Left ventricle myocardium superior (tissue), 1 donor: ENCODE results near the gene CADM2. TPM values are rescaled to one million over a fixed set of nuclear protein-coding genes. Genes with fewer than 3 reads are reported as not detected.

Source experiments
- ATAC-seq: fragments of 200-7000 bp; cut with Tn5 transposase; one replicate; pipeline ENCODE4 v1.9.1; 2020; ENCODE audit warnings: mild to moderate bottlenecking, moderate library complexity
- DNase-seq: peaks from one replicate; pipeline ENCODE4 v3.0.0-alpha.2; 2020
- intact Hi-C: fragments of 100-400 bp; cut with micrococcal nuclease; formaldehyde crosslinking; loops from one replicate; pipeline ENCODE4 v1.11.0; 2022
- total RNA-seq: library from RNA; stranded (reverse); fragmentation: NEBNext Ultra II Directional; extraction: Animal tissue kit (Norgen Biotek cat#: 25700); gene quantifications from one replicate; pipeline ENCODE4 v1.2.1, GENCODE V29; 2021
- donor health status: DM: no; HTN: yes; CAD: no; lungs with severe emphysema.

Gene CADM2
- total RNA-seq, 1 donor from 2014 or later = 2.5 TPM

DNA sequence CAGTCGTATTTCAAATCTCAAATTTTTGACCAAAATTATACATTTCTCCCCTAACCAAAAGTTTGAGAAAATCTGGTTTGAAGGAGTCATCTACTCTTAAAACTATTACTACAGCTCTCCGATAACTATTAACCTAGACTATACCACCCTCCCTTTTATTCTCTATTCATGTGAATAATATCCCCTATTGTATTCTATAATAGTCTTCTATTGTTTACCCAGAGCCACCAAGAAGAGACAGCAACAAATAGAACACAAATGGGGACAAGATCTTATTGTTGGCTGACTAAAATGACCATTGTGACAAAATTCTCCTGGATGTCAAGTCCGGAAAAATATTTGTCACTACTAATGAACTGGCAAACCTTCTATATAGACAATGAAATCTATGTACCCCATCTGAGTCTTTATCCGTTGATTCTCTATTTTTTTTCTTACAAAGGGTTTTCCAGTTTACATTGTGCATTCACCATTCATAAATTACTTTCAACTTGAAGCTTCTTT lies 618.0 kb downstream of the CADM2 start:
- DNase-seq (no peak), ATAC-seq (no peak)
- intact Hi-C loops = loop anchor here (10.0 kb wide), 1 partner anchor 1032 kb away; no protein-coding TSS in a partner anchor

DNA sequence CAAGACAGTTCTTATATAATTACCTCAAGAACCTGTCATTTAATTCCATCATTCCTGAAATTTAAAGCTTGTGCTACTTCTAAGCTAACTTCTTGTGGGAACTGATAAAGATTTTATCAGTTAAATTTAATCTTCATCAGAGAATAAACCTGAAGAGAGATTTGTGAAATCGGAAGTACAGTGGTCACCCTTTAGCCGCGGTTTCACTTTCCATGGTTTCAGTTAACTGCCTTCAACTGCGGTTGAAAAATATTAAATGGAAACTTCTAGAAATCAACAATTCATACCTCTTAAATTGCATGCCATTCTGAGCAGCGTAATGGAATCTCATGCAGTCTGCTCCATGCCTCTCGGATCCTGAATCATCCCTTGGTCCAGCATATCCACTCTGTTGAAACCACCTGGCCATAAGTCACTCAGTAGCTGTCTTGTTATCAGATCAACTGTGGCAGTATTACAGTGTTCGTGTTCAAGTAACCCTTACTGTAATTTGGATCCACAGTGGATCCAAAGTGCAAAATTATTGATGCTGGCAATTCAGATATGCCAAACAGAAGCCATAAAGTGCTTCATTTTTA lies 626.1 kb downstream of the CADM2 start:
- ATAC-seq = no peak
- no peak for DNase-seq
- intact Hi-C loops = no loop called here

DNA sequence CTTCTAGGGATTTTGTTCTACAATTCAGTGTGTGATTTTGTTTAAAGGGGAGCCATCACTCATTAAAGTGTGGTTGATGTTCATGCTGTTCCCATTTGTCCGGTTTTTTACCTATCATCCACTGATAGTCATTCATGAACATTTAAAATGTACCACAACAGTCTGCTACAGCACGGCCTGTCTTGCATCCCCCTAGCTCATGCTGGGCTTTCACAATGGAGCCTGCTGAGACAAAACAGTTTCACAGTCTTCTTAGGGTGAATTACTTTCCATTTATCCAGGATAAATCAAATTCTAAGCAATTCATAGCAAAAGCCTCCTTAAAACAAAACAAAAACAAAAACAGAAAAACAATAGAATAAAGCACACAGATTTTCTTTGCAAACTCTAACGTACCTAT lies 627.2 kb downstream of the CADM2 start:
- intact Hi-C loops = no loop called here
- ATAC-seq (no peak), DNase-seq (no peak)

DNA sequence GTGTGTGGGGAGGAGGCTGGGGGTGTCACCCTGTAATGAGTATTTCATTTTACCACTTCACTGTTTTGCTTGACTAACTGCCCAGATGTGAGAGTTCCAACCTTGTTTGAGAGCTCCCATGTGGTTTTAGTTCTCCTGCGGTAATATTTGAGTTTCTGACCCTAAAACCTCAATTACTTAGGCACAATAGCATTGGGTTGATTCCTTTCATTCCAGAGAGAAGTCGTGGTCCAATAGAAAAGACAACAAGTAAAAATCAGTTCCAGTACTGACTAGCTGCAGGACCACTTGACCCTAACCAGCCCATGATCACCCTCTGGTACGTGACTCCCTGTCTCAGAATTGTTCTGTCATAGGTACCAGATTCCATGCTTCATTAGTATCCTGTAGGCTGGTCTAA lies 630.4 kb downstream of the CADM2 start:
- no peak for ATAC-seq
- intact Hi-C loops = no loop called here
- DNase-seq = no peak

DNA sequence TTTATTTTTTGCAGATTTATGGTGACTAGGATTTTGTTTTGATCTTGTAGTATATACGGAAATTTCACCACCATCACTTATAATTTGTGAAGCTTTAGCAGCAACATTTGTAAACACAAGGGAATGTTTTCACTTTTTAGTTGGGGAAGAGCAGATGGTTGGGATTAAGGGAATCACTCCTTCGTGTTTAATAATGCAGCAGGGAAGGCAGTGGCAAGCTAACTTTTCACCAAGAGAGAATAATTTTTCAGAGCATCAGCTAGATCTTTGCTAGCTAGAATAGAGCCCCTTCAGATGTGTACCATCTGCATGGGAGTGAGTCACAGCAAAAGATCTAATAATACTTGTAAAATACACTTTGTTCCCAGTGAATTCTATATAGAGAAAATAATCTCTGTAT lies 632.7 kb downstream of the CADM2 start:
- intact Hi-C loops = no loop called here
- ATAC-seq = no peak

DNA sequence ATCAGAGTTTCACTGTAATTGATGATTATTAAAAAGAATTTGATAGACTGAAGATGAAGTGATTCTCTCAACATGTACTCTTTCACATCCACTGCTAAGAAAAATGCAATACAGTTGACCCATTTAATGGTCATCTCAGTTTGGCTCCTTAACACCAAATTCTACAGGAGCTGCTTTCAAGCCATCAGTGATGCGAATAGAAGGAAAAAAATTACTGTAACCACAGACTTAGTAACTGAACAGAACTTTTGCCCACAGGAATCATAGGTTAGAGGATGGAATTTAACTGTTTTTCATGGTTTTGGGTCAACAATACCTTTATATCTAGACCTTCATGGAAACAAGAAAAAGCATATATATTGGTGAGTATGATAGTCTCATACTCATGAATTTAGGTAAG lies 633.5 kb downstream of the CADM2 start:
- intact Hi-C loops = no loop called here
- no peak for DNase-seq
- no peak for ATAC-seq

More for the DNA sequence above, 632.7 kb downstream of the CADM2 start:
- no peak for DNase-seq

DNA sequence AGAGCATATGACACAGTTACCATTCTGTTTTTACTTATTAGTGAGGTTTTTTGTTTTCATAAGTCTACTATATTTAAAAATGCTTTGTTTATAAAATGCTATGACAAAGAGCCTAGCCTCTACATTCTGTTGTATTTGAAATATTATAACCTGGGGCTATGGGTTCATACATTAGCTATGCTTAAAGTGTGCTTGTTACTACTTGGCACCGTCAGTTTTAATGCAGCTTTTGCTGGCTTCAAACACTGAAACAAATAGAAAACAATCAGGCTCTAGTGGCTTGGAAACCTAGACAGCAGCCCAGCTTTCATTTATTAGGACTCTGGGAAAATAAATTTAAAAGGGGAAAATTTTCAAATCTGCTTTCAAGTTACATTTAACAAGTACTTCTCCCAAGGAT lies 635.9 kb downstream of the CADM2 start:
- ATAC-seq (no peak), DNase-seq (no peak)
- intact Hi-C loops = no loop called here

DNA sequence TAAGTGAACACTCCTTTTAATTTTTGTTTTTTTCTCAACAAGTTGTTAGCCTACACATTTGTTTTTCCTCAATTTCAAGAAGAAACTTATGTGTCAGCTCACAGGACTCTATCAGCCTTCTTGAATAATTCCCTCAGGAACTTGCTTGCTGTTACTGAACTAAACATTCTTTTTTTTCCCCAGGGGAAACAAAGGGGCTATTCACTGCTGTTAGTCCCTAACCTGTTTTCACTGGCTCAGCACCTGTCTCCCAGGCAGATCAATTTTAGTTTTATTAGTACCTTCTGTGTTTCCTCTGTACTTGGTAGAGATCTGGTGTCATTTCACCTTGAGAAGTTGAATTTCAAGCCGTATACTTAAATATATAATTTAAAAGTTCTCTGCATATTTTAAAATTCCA lies 644.6 kb downstream of the CADM2 start:
- ATAC-seq (no peak), DNase-seq (no peak)
- intact Hi-C loops = no loop called here

DNA sequence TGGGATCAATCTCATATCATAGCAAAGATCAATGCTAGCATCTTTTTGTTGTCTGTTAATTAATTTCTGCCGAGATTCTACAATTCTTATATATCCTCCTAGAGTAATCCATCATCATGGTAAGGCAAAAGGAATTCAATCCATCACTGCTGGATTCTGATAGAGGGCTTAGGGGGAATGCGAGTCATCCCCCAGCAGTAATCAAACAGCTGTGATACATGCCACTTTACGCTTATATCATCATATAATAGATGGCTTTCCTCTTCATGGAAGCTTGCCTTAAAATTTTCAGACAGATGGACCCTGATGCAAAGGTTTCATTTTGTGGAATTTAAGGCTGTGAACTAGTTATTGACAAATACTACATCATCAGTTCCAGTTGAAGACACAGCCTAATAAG lies 645.9 kb downstream of the CADM2 start:
- ATAC-seq = no peak
- DNase-seq = no peak
- intact Hi-C loops = no loop called here

DNA sequence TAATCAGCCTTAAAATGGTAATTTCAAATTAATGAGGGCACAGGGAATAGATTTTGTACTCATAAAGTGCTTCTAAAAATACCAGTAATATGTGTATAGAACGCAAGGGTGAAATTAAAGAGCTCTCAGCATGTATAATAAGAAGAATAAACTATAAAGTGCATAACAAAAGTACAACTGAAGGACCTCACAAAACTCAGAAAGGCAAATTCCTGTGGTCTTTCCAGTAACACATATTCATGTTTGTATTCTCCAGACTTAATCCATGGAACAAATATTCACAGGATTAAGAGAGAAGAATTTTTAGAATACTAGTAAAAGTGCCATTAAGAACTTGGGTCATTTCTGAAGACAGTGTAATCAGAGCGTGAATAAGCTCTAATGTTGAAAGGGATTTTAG lies 646.3 kb downstream of the CADM2 start:
- DNase-seq (no peak), ATAC-seq (no peak)
- intact Hi-C loops = no loop called here

DNA sequence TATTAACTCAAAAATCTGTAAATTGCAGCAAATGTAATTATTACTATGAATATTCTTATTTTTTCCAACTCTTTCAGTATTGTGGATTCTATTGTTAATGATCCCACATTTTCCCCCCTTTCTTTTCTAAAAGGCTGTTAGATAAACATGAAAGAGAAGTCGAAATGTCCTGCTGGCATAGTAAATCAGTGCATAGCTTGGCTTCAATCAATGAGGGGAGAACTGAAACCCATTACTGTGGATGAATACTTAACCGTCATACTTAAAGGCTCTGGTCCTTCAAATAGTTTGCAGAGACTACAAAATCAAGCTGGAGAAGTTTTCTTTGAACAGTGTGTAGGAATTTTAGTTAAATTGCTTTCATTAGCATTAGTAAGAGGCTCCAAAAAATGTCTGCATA lies 667.9 kb downstream of the CADM2 start:
- ATAC-seq = no peak
- DNase-seq = no peak
- intact Hi-C loops = no loop called here

DNA sequence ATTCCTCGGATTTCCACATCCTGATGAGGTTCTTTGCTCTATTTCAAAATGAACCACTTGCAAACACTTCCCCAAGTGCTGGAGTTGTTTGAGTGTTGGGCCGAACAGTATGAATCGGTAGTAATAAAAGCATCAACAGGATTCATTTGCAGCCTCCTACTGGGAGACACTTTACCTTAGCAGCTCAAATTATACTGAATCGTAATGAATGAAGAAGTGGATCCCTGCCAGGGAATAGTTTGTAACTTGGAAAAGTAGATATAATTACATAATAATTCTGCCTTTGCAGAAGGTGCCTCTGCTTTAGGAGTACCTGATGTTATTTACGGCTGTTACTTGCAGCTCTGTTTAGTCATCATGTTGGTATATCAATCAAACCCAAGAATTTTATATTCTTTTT lies 669.1 kb downstream of the CADM2 start:
- no peak for ATAC-seq
- intact Hi-C loops = no loop called here
- DNase-seq = no peak

DNA sequence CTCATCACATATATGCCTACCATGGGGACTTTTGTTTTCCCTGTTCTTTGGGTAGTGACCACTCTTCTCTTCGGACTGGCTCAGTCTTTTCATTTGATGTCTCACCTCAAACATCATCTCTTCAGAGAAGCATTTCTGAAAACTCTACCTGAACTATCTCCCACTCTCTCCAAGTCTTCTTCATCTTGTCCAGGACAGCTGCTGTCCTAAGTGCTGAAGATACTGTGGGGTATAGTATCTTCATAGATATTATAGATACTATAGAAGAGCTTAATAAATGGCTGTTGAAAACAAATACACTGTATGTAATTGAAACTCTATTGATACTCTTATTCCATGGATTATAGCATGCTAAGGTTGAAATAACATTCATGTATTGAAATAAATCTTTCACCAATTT lies 672.3 kb downstream of the CADM2 start:
- ATAC-seq (no peak), DNase-seq (no peak)
- intact Hi-C loops = no loop called here

DNA sequence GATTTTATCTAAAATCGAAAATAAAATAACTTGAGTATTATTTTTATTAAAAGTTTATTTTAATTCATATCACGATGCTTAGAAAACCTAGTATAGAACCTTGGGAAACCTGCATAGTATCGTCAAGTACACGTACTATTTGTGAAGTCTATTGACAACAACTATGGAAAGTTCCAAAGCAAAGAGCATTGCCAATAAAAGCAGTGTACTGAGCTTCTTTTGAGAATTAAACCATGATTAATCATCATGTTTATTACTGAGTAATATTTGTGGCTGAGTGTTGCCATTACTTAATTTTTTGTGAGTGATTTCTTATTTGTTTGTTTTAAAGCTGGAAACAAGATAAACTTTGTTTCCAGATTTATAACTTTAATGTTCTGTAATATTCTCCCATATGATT lies 674.1 kb downstream of the CADM2 start:
- no peak for DNase-seq
- ATAC-seq = no peak
- intact Hi-C loops = no loop called here

DNA sequence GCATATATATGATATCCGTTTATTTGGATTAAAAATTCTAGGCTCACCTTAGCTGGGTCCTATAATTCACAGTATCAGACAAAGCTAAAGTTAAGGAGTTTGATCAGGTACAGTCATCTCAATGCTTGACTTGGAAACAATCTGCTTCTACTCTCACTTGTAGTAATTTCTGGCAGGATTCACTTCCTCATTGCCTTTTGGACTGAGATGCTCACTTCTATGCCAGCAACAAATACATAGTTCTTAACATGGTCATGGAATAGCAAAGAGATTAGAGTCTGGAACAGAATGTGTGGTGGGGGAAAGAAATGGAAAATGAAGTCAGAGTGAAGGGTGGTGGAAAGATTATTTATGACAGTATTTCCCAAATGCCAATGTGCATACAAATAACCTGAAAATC lies 693.6 kb downstream of the CADM2 start:
- DNase-seq (no peak), ATAC-seq (no peak)
- intact Hi-C loops = no loop called here

DNA sequence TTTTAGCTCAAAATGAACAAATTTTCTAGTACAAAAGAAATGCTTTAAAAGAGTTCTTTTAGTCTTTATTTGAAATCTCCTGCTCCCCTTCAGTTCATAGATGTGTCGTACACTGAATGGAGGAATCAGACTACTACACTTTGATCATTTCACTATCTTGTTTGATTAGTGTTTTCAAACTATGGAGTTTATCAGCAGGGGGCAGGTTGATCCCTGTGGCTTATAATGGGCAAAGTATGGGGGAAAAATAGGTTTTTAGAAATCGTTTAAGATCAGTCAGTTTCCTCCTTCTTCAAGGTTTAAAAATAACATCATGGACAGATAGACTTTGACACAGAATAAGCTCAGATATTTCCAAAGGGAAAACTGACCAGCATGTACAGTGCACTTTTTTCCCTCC lies 701.7 kb downstream of the CADM2 start:
- intact Hi-C loops = no loop called here
- ATAC-seq (no peak), DNase-seq (no peak)

DNA sequence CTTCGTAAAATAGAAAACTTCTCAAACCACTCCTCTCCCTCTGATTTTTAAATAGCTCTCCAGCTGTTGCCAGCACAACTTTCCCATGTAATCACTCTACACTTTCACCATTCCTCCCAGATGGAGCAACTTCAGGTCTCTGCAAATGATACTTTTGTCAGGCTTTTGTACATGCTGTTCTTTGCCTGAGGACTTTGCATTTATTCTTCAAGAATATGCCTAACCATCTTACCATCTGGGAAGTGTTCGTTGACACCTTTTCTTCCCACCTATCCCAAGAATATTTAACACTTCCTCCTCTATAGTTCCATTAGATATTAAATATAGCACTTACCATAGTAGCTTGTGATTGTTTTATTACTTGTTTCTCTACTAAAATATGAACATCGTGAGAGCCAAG lies 703.7 kb downstream of the CADM2 start:
- no peak for ATAC-seq
- DNase-seq = no peak
- intact Hi-C loops = no loop called here

DNA sequence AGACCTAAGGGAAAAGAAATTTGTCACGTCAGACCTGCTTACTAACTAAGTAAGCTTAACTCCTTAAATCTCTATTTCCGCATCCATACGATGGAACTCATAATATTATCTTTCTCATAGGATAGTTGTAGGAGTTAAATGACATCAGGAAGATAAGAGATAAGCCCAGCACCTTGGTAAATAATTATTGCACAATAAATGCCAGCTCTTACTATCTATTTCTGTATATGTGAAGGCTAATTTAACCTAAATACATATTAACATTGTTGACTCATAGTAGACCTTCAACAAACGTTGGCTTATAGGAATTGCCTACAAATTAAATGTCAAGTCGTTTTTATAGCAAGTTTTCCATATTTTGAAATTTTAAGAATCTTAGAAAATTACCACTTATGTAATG lies 709.0 kb downstream of the CADM2 start:
- ATAC-seq = no peak
- intact Hi-C loops = no loop called here

DNA sequence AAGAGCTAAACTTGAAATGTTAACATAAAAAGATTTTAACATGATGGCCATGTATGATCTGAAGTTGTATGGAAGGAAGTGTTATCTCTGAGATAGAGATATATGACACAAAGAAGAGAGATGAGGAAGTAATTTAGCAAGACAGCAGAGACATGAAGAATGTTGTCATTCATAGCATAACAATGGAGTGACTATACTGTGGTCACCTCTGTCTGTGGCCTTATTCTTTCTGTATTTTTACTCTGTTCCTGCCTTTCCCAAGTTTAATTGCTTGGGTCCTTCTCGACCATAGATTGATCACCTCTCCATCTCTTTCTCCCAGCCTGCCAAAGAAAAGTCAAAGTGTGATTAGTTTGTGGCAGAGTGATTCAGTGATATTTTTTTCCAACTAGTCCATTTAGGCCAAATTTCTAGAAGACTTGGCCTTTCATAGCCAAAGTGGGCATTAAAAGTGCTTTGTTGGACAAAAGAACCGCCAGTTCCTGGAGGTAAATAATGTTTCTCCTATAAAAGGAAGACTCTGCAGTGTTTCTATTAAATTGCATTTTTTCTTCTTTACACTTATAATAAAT lies 711.9 kb downstream of the CADM2 start:
- ATAC-seq (no peak), DNase-seq (no peak)
- intact Hi-C loops = no loop called here

More for the DNA sequence above, 709.0 kb downstream of the CADM2 start:
- no peak for DNase-seq

DNA sequence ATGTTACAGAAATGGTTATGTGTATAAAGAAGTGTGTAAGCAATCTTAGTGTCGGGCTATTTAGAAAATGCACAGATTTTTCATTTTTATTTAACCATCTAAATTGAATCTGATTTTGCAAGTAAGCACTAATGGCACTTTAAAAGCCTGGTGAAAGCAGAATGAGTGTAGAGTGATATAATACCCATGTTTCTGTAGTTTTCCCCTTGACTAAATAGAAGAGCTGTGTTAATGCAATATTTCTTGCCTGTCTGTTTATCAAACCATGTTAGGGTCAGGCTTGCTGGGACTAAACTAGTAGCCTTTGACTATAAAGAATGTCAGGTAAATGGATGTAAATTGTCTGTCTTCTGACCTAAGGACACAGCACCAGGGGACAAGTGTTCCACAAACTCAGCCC lies 714.0 kb downstream of the CADM2 start:
- DNase-seq (no peak), ATAC-seq (no peak)
- intact Hi-C loops = no loop called here

DNA sequence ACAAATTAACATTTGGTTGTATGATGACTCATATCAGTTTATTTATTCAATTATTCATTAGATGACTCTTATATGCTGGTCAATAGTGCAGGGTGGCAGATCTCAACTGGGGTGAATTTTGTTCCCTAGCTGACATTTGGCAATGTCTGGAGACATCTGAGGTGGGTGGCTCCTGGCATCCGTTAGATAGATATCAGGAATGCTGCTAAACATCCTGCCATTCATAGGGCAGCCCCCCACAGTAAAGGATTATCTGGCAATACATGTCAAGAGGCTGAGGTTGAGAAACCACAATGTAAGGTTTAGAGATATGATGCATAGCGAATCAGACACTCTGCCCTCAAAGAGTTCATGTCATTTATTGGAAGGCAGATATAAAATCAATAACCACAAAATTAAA lies 719.9 kb downstream of the CADM2 start:
- DNase-seq (no peak), ATAC-seq (no peak)
- intact Hi-C loops = no loop called here

DNA sequence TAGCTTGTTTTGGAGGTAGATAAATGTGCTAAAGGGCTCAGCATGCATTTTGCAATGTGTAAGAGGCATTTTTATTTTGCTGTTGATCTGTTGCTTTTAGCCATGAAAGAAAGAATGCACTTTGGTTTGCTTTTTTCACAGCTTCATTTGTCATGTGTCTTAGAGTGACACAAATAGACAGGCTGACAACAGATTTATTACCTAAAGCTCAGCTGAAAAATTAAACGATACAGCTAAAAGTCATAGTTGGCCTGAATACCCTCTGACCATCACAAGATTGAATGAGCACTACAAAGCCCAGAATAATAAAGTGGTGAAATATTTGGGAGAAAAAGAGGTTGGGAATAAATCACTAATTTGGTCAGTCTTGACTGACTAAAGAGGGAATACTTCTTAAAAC lies 723.1 kb downstream of the CADM2 start:
- intact Hi-C loops = no loop called here
- no peak for DNase-seq

More for the DNA sequence above, 723.1 kb downstream of the CADM2 start:
- no peak for ATAC-seq
